Left ventricle myocardium superior (tissue), 1 donor: ENCODE measurements around the gene DOP1A. TPM values are rescaled to one million over a fixed set of nuclear protein-coding genes. Genes with fewer than 3 reads are reported as not detected.
A peak's percentile ranks its signal among the peaks of the same experiment; 100 is the strongest.

Source experiments
- ATAC-seq: fragments of 200-7000 bp; cut with Tn5 transposase; one replicate; pipeline ENCODE4 v1.9.1; 2020; ENCODE audit warnings: mild to moderate bottlenecking, moderate library complexity
- DNase-seq: peaks from one replicate; pipeline ENCODE4 v3.0.0-alpha.2; 2020
- intact Hi-C: fragments of 100-400 bp; cut with micrococcal nuclease; formaldehyde crosslinking; loops from one replicate; pipeline ENCODE4 v1.11.0; 2022
- long read RNA-seq: library from polyadenylated mRNA; unstranded; transcript quantifications from one replicate; pipeline ENCODE4 v2.0.0, GENCODE V29; 2021
- total RNA-seq: library from RNA; stranded (reverse); fragmentation: NEBNext Ultra II Directional; extraction: Animal tissue kit (Norgen Biotek cat#: 25700); gene quantifications from one replicate; pipeline ENCODE4 v1.2.1, GENCODE V29; 2021
- donor health status: DM: no; HTN: yes; CAD: no; lungs with severe emphysema.

The DOP1A gene
- total RNA-seq = 17.7 TPM
- long read RNA-seq, partial matches to known transcripts = 0 of 1 reads
- long read RNA-seq, other reads (novel, unspliced or antisense) = 1 of 1 reads

GRCh38 chr6:83067448-83068439 lies at the start of gene DOP1A:
Gene DOP1A (plus strand): TSS chr6:83067671. CDS start chr6:83096978, 29,307 bp downstream.
- intact Hi-C loops = loop anchor here (10.0 kb wide), 1 partner anchor 127 kb away; the partner anchor contains the start of genes PGM3 and RWDD2A
- ATAC-seq = peak; percentile 97
- DNase-seq = peak; percentile 98

GRCh38 chr6:83019741-83020140 lies 47.7 kb upstream of the DOP1A start:
- intact Hi-C loops = no loop called here
- no peak for ATAC-seq

DNA sequence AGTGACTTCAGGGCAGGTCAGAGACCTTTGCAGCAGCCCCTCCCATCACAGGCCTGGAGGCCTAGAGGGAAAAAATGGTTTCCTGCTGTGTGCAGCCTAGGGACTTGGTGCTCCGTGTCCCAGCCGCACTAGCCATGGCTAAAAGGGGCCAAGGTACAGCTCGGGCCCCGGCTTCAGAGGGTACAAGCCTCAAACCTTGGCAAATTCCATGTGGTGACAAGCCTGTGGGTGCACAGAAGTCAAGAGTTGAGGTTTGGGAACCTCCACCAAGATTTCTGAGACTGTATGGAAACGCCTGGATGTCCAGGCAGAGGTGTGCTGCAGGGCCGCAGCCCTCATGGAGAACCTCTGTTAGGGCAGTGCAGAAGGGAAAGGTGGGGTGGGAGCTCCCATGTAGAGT lies 35.8 kb upstream of the DOP1A start:
- intact Hi-C loops = no loop called here
- DNase-seq (no peak), ATAC-seq (no peak)

More at GRCh38 chr6:83019741-83020140, 47.7 kb upstream of the DOP1A start:
- DNase-seq = no peak

GRCh38 chr6:83038246-83038645 lies 29.2 kb upstream of the DOP1A start:
- DNase-seq = no peak
- intact Hi-C loops = no loop called here
- ATAC-seq = no peak

- DNase-seq = no peak
- intact Hi-C loops = no loop called here
- peak; percentile 64 for ATAC-seq
Measured at GRCh38 chr6:83042467-83043053, 24.9 kb upstream of the DOP1A start.

- no peak for ATAC-seq
- DNase-seq = no peak
- intact Hi-C loops = no loop called here
Measured at GRCh38 chr6:83044091-83044768, 23.2 kb upstream of the DOP1A start.

- ATAC-seq (no peak), DNase-seq (no peak)
- intact Hi-C loops = no loop called here
Measured at GRCh38 chr6:83047065-83047754, 20.3 kb upstream of the DOP1A start.

DNA sequence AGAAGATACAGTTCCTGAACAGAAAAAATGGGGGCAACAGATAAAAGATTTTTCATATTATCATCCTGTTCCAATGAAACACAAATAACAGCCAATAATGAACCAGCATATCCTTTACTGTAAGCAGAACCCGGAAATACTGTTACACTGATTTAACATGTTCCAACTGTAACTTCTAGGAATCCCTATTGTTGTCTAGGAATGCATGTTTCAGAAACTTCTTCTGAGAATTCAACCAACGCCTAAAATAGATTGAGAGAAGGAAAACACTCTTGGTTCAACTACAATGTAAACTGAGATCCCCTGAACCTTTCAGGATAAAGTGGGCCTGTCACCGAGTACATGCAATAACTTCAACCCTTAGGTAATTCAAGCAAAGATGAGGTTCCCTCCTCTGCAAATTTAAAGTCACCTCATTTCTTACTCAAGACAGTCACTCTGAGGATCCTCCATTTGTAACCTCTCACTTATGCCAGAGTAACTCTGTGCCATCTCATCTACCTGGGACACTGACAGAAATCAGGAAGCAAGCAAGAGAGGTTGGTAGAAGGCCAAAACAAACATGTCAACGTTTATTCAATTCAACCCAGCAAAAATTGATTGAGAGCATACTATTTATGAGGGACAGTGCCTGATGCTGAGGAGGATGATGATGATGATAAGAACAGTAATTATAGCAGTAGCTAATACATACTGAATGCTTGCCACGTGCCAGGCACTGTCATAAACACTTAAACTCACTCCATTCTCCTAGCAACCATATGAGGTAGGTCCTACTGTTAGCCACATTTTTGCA lies 15.9 kb upstream of the DOP1A start:
- DNase-seq (no peak), ATAC-seq (no peak)
- intact Hi-C loops = loop anchor here (5.0 kb wide), 1 partner anchor 779 kb away; no protein-coding TSS in a partner anchor

DNA sequence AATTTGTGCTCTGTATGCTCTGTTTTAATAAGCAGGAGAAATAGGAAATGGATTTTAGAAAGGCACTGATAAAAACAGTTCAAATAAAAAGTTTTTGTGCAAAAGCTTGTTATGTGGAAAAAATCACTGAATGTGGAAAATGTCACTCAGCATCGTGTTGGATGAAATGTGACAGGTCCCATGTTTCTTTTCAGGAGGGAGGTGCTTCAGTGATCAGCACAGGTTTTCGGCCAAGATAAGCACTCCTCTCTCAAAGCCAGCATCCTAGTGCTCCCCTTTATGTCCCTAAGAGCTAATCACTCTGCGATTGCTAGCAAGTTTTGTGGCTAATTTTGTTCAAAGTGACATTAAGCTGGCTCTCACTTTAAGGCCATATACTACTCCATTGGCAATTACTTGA lies 13.8 kb upstream of the DOP1A start:
- intact Hi-C loops = loop anchor here (5.0 kb wide), 1 partner anchor 781 kb away; no protein-coding TSS in a partner anchor
- DNase-seq (no peak), ATAC-seq (no peak)

- ATAC-seq (peak; percentile 40), DNase-seq (no peak)
- intact Hi-C loops = no loop called here
Measured at GRCh38 chr6:83055366-83055964, 12.0 kb upstream of the DOP1A start.

GRCh38 chr6:83057705-83058321 lies 9.7 kb upstream of the DOP1A start:
- DNase-seq = no peak
- ATAC-seq = peak; percentile 67
- intact Hi-C loops = no loop called here

DNA sequence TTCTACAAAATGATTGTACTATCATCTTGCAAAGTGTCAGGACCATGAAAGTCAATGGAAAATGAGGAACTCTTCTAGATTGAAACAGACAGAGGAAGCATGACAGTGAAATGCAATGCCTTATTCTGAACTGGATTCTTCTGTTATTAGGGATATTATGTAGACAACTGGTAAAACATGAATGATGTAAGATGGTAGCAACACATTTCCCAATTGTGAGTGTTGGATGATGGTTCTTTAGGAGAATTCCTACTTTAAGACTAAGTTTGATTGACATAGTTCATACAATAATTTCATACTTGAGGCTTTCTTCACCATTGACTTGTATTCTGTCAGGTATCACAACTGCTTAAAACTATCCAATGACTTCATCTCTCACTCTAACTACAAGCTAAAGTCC lies 6.3 kb upstream of the DOP1A start:
- ATAC-seq (no peak), DNase-seq (no peak)
- intact Hi-C loops = loop anchor here (10.0 kb wide), 1 partner anchor 134 kb away; the partner anchor contains the start of genes PGM3 and RWDD2A

GRCh38 chr6:83062225-83062624 lies 5.2 kb upstream of the DOP1A start:
- no peak for ATAC-seq
- intact Hi-C loops = loop anchor here (10.0 kb wide), 1 partner anchor 133 kb away; the partner anchor contains the start of genes PGM3 and RWDD2A
- DNase-seq = no peak

DNA sequence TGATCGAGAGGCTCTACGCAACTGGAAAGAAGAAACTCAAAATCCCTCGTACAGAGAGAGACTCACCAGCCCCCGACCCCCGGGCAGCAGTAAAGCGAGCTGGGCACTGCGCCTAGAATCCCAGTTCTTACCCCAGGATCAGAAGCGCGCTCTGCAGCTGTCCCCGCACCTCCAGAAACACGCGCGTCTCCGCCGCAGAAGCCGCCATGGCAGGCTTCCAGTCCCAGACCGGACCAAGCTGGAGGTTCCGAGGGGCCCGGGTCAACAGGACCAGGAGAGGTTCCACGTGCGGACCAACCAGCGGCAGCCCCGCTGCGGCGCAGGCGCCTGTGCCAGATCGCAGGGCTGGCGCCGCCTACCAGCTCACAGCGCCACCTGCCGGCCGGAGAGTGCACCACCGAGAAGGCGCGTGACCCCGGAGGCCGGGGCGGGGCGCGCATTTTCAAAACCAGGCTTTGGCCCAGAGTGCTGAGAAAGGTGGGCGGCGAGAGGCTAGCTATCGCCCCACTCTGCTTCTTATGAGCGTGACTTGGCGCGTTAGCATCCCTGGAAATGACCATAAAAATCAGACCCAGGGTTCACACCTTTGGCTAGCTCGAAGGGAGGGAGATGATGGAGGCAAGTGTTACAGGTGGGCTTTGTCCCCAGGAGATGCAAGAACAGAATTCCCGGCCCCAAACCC lies 1.8 kb upstream of the DOP1A start, which contains the start of gene UBE3D:
Gene UBE3D (minus strand): TSS at position 331 of the 682 bp plus-strand sequence. CDS start 123 bp downstream, at position 208.
- intact Hi-C loops = loop anchor here (10.0 kb wide), 1 partner anchor 129 kb away; the partner anchor contains the start of genes PGM3 and RWDD2A
- ATAC-seq (peak; percentile 86), DNase-seq (peak; percentile 95)

DNA sequence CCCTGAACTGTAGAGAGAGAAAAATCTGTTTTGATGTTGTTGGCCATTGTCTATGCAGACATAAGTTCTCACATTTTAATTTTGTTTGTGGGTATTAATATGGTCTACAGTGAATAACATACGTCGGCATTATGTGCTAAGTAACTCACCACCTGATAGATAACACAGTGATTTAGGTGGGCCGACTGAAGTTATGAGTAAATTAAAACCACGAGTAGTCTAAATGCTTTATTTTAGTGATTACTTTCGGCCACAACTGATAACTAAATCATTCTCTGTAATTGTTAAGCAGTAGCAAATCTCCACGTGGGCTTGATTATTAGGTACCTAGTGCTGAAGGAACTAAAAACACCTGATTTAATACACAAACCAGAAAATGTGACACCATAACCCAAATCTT lies 1.1 kb downstream of the DOP1A start:
- no peak for ATAC-seq
- no peak for DNase-seq
- intact Hi-C loops = loop anchor here (10.0 kb wide), 1 partner anchor 126 kb away; the partner anchor contains the start of genes PGM3 and RWDD2A

- intact Hi-C loops = loop anchor here (10.0 kb wide), 2 partner anchors 125 to 145 kb away; partner anchors contain the start of genes PGM3 and RWDD2A
- DNase-seq (no peak), ATAC-seq (no peak)
Measured at GRCh38 chr6:83069633-83070032, 2.2 kb downstream of the DOP1A start.
